Measurements from ENCODE around the gene SON. TPM values are rescaled to one million over a fixed set of nuclear protein-coding genes. Genes with fewer than 3 reads are reported as not detected.

SON gene
- total and polyA plus RNA-seq, 2 of the 13 experiments (the other 11 are each of a cell fraction or from before 2014, with no cell fraction given): 61.3 to 78.3 TPM

DNA sequence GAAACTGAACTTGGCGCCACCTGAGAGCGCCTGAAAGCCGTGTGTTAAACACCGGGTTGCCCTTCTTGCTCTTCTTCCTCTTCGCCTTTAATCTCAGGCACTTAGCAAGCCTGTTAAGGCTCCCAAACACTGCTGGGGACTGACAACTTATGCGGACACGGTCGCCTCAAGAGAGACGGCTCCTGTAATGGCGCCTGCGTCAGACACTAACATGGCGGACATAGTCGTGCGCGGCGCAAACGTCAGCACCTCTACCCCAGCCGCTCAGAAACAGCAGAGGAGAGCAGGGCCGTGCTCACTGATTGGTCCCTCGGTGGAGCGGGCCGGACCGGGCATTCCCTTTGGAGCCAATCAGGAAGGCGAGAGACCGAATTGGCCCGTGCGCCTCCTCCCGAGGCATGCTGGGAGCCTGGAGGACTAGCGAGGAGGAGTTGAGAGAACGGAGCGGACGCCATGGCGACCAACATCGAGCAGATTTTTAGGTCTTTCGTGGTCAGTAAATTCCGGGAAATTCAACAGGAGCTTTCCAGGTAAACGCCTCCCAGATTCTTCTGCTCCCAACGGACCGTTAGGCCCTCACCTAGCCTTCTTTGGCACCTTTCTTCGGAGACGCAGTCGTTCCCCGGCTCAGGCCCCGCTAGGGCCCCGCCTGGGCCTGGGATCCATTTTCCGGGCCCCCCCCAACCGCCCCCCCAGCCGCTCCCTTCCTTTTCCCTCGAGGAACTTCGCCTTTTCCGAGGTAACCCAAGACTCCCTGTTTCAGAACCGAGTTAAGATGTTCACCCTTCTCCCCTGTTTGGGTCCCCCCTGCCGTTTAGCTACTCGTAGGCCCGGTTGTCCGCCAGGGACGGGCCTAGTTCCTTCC is at the start of gene SON (continued):
- TF ChIP-seq, protein P1, sequence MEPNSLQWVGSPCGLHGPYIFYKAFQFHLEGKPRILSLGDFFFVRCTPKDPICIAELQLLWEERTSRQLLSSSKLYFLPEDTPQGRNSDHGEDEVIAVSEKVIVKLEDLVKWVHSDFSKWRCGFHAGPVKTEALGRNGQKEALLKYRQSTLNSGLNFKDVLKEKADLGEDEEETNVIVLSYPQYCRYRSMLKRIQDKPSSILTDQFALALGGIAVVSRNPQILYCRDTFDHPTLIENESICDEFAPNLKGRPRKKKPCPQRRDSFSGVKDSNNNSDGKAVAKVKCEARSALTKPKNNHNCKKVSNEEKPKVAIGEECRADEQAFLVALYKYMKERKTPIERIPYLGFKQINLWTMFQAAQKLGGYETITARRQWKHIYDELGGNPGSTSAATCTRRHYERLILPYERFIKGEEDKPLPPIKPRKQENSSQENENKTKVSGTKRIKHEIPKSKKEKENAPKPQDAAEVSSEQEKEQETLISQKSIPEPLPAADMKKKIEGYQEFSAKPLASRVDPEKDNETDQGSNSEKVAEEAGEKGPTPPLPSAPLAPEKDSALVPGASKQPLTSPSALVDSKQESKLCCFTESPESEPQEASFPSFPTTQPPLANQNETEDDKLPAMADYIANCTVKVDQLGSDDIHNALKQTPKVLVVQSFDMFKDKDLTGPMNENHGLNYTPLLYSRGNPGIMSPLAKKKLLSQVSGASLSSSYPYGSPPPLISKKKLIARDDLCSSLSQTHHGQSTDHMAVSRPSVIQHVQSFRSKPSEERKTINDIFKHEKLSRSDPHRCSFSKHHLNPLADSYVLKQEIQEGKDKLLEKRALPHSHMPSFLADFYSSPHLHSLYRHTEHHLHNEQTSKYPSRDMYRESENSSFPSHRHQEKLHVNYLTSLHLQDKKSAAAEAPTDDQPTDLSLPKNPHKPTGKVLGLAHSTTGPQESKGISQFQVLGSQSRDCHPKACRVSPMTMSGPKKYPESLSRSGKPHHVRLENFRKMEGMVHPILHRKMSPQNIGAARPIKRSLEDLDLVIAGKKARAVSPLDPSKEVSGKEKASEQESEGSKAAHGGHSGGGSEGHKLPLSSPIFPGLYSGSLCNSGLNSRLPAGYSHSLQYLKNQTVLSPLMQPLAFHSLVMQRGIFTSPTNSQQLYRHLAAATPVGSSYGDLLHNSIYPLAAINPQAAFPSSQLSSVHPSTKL (CRISPR knock-in tag; IDR thresholded peaks at IDR 0.05): no peak; the same call in 1 of the 2 replicates
- TF ChIP-seq NAIF1 (CRISPR knock-in tag; IDR thresholded peaks at IDR 0.05; ENCODE audit: borderline replicate concordance): peak; percentile 58
- TF ChIP-seq ZNF264 (CRISPR knock-in tag; IDR thresholded peaks at IDR 0.05): 0 out of 2 replicates have a peak, but pooled peaks have one; percentile 20
- peak in 1 of 2 experiments; percentile 61; a peak in 1 of 4 replicates for TF ChIP-seq KLF16 (CRISPR knock-in tag; IDR thresholded peaks at IDR 0.05)
- TF ChIP-seq GABPB1 (CRISPR knock-in tag; IDR thresholded peaks at IDR 0.05): peak; percentile 74
- TF ChIP-seq, protein P2, sequence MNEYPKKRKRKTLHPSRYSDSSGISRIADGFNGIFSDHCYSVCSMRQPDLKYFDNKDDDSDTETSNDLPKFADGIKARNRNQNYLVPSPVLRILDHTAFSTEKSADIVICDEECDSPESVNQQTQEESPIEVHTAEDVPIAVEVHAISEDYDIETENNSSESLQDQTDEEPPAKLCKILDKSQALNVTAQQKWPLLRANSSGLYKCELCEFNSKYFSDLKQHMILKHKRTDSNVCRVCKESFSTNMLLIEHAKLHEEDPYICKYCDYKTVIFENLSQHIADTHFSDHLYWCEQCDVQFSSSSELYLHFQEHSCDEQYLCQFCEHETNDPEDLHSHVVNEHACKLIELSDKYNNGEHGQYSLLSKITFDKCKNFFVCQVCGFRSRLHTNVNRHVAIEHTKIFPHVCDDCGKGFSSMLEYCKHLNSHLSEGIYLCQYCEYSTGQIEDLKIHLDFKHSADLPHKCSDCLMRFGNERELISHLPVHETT (CRISPR knock-in tag; conservative IDR thresholded peaks at IDR 0.05): peak; percentile 89
- TF ChIP-seq, protein P3, sequence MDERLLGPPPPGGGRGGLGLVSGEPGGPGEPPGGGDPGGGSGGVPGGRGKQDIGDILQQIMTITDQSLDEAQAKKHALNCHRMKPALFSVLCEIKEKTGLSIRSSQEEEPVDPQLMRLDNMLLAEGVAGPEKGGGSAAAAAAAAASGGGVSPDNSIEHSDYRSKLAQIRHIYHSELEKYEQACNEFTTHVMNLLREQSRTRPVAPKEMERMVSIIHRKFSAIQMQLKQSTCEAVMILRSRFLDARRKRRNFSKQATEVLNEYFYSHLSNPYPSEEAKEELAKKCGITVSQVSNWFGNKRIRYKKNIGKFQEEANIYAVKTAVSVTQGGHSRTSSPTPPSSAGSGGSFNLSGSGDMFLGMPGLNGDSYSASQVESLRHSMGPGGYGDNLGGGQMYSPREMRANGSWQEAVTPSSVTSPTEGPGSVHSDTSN (CRISPR knock-in tag; IDR thresholded peaks at IDR 0.05): no peak
- TF ChIP-seq MAFK (conservative IDR thresholded peaks at IDR 0.05 in 1 of 2, IDR thresholded peaks at IDR 0.05 in 1 of 2; ENCODE audit: low read length in 2 of 2): peak; percentile 14 to 26; a peak in 1 of 4 replicates
- TF ChIP-seq SMYD3 (CRISPR knock-in tag; IDR thresholded peaks at IDR 0.05): no peak; the same call in 1 of the 2 replicates
- TF ChIP-seq RARA (CRISPR knock-in tag; IDR thresholded peaks at IDR 0.05): peak; percentile 6; the same call in 1 of the 2 replicates
- TF ChIP-seq, protein P4, sequence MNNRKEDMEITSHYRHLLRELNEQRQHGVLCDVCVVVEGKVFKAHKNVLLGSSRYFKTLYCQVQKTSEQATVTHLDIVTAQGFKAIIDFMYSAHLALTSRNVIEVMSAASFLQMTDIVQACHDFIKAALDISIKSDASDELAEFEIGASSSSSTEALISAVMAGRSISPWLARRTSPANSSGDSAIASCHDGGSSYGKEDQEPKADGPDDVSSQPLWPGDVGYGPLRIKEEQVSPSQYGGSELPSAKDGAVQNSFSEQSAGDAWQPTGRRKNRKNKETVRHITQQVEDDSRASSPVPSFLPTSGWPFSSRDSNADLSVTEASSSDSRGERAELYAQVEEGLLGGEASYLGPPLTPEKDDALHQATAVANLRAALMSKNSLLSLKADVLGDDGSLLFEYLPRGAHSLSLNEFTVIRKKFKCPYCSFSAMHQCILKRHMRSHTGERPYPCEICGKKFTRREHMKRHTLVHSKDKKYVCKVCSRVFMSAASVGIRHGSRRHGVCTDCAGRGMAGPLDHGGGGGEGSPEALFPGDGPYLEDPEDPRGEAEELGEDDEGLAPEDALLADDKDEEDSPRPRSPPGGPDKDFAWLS (CRISPR knock-in tag; IDR thresholded peaks at IDR 0.05; ENCODE audit: borderline replicate concordance): no peak
- no peak for TF ChIP-seq ZNF549 (CRISPR knock-in tag; IDR thresholded peaks at IDR 0.05)
- TF ChIP-seq ERF (CRISPR knock-in tag; IDR thresholded peaks at IDR 0.05): peak; percentile 80; the same call in 1 of the 2 replicates
- TF ChIP-seq, protein P5, sequence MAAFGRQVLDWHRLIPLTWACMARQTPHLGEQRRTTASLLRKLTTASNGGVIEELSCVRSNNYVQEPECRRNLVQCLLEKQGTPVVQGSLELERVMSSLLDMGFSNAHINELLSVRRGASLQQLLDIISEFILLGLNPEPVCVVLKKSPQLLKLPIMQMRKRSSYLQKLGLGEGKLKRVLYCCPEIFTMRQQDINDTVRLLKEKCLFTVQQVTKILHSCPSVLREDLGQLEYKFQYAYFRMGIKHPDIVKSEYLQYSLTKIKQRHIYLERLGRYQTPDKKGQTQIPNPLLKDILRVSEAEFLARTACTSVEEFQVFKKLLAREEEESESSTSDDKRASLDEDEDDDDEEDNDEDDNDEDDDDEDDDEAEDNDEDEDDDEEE (CRISPR knock-in tag; IDR thresholded peaks at IDR 0.05): no peak
- TF ChIP-seq SUZ12 (IDR thresholded peaks at IDR 0.05; ENCODE audit: low read depth, low read length): peak; percentile 31
- peak; percentile 76; the same call in 1 of the 2 replicates for TF ChIP-seq MYC (CRISPR knock-in tag; IDR thresholded peaks at IDR 0.05; ENCODE audit: borderline replicate concordance)

All from HepG2 (cell line).